ENCODE data around the gene KCMF1.
A peak's percentile ranks its signal among the peaks of the same experiment; 100 is the strongest.

KCMF1 gene

GRCh38 chr2:85032621-85033020, 61.7 kb downstream of the KCMF1 start:
- DNase-seq = no peak

GRCh38 chr2:85033388-85033787, 62.4 kb downstream of the KCMF1 start:
- DNase-seq = no peak

GRCh38 chr2:85034158-85034557, 63.2 kb downstream of the KCMF1 start:
- DNase-seq = no peak

GRCh38 chr2:85037622-85038021, 66.7 kb downstream of the KCMF1 start:
- DNase-seq = no peak

- DNase-seq = no peak
Measured at GRCh38 chr2:85042330-85042729, 71.4 kb downstream of the KCMF1 start.

GRCh38 chr2:85048534-85048933, 77.6 kb downstream of the KCMF1 start:
- no peak for DNase-seq

GRCh38 chr2:85049236-85049635, 78.3 kb downstream of the KCMF1 start:
- no peak for DNase-seq

GRCh38 chr2:85053802-85054201, 82.8 kb downstream of the KCMF1 start:
- no peak for DNase-seq

- DNase-seq = peak in 1 of 5 experiments; percentile 32
Measured at GRCh38 chr2:85057226-85057962, 86.4 kb downstream of the KCMF1 start.

GRCh38 chr2:85061896-85062295, 90.9 kb downstream of the KCMF1 start:
- DNase-seq = no peak

GRCh38 chr2:85062565-85062964, 91.6 kb downstream of the KCMF1 start:
- DNase-seq = no peak

- no peak for DNase-seq
Measured at GRCh38 chr2:85063981-85064599, 93.1 kb downstream of the KCMF1 start.

- no peak for DNase-seq
Measured at GRCh38 chr2:85064927-85065577, 94.1 kb downstream of the KCMF1 start.

GRCh38 chr2:85066006-85066740, 95.2 kb downstream of the KCMF1 start:
- no peak for DNase-seq

- peak in 2 of 5 experiments; percentile 13 to 31 for DNase-seq
Measured at GRCh38 chr2:85066874-85067351, 96.0 kb downstream of the KCMF1 start.

GRCh38 chr2:85071096-85071495, 100.1 kb downstream of the KCMF1 start:
- no peak for DNase-seq

GRCh38 chr2:85073033-85073432, 102.1 kb downstream of the KCMF1 start:
- no peak for DNase-seq

- no peak for DNase-seq
Measured at GRCh38 chr2:85076618-85077274, 105.8 kb downstream of the KCMF1 start.

- DNase-seq = no peak
Measured at GRCh38 chr2:85077859-85078419, 107.0 kb downstream of the KCMF1 start.

- no peak for DNase-seq
Measured at GRCh38 chr2:85078536-85078935, 107.6 kb downstream of the KCMF1 start.

GRCh38 chr2:85083092-85083491, 112.1 kb downstream of the KCMF1 start:
- no peak for DNase-seq

- DNase-seq = no peak
Measured at GRCh38 chr2:85085563-85085962, 114.6 kb downstream of the KCMF1 start.
